Osteoblast (primary cell): ENCODE results near the gene GRB7. TPM values are rescaled to one million over a fixed set of nuclear protein-coding genes. Genes with fewer than 3 reads are reported as not detected.

ENCODE experiments used
- DNase-seq: peaks from one replicate; pipeline ENCODE4 v3.0.0; 2011; ENCODE audit warnings: low spot score, mixed read lengths; ENCODE audit not compliant: insufficient read length; ENCODE audit errors: missing footprints
- H2AFZ ChIP-seq: 2 replicates; pipeline ENCODE4 v1.6.0; 2011; ENCODE audit warnings: mild to moderate bottlenecking, low read length
- H3K27ac ChIP-seq: 2 replicates; pipeline ENCODE4 v1.5.1; 2011; ENCODE audit warnings: mild to moderate bottlenecking, low read depth, low read length, moderate library complexity
- H3K27me3 ChIP-seq: 2 replicates; pipeline ENCODE4 v1.6.0; 2012; ENCODE audit warnings: mild to moderate bottlenecking, control low read depth, inconsistent platforms, low read length, moderate library complexity; ENCODE audit not compliant: insufficient read depth
- H3K36me3 ChIP-seq: 2 replicates; pipeline ENCODE4 v1.5.1; 2011; ENCODE audit warnings: mild to moderate bottlenecking, low read length, control low read depth, moderate library complexity; ENCODE audit not compliant: insufficient read depth
- H3K4me1 ChIP-seq: 2 replicates; pipeline ENCODE4 v1.5.1; 2011; ENCODE audit warnings: mild to moderate bottlenecking, low read length, control low read depth, moderate library complexity; ENCODE audit not compliant: insufficient read depth
- H3K4me2 ChIP-seq: 2 replicates; pipeline ENCODE4 v1.6.0; 2011; ENCODE audit warnings: mild to moderate bottlenecking, low read length; ENCODE audit not compliant: insufficient read depth
- H3K4me3 ChIP-seq: fragments of 200-600 bp; sonication (generic); 3 replicates; pipeline ENCODE4 v1.5.1; 2012; ENCODE audit warnings: mild to moderate bottlenecking, low read length, inconsistent platforms; ENCODE audit not compliant: insufficient read depth
- H3K79me2 ChIP-seq: 2 replicates; pipeline ENCODE4 v1.6.0; 2012; ENCODE audit warnings: mild to moderate bottlenecking, low read length, control low read depth, inconsistent platforms; ENCODE audit not compliant: insufficient read depth
- H3K9me3 ChIP-seq: 2 replicates; pipeline ENCODE4 v1.5.1; 2011; ENCODE audit warnings: low read depth, low read length, control low read depth
- H4K20me1 ChIP-seq: 2 replicates; pipeline ENCODE4 v1.6.0; 2012; ENCODE audit warnings: mild to moderate bottlenecking, low read length, control low read depth; ENCODE audit not compliant: insufficient read depth
- total RNA-seq: library from RNA; depleted of rRNA; stranded (reverse); fragments of >200 nt; gene quantifications from 2 replicates; pipeline ENCODE4 v1.2.3, GENCODE V29; 2012
- TF ChIP-seq, protein P1 (sequence below): IDR thresholded peaks from 2 replicates; pipeline ENCODE4 v1.5.1; 2011; ENCODE audit warnings: mild to moderate bottlenecking, low read depth, low read length, moderate library complexity; ENCODE audit errors: extremely low read depth

Gene GRB7
- total RNA-seq, 1 donor: under 0.01 TPM

DNA sequence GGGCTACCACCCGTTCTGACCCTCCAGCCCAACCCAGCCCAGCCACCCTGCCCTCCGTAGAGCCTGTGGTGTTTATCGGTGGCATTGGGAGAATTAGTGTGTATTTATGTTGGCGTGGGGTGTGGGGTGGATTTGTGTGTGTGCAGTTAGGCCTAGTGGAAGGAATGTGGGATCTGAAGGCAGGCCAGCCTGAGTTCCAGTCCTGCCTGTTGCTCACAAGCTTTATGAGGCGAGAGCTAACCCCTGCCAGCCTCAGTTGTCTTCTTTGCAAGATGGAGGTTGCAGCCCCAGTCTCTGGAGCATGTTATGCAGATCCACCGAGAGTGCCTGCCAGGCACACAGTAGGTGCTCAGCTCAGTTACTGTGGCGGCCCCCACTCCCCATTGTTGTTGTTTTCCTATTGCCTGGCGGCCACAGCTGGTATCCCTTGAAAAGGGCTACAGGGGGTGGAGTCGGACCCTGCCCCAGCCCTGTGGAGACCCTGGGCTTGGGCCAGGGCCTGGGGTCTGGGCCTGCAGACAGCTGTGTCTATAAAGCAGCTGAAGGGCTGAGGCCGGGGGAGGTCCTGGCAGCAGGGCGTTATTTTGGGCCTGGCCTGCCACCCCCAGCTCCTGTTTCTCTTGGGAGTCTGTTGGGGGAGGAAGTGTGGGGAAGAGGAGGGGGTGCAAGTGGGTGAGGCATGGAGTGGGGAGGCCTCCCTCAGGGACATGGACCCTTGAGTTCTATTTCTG is 32.8 kb upstream of the GRB7 start:
- Histone ChIP-seq H2AFZ (no peak overlapping the region), H3K4me2 (no peak overlapping the region), H3K4me3 (no peak overlapping the region), H4K20me1 (peaks cover 48% of the 10 kb centered on the region), H3K79me2 (peaks cover 63% of the 10 kb centered on the region), H3K4me1 (peaks cover 13% of the 10 kb centered on the region), H3K9me3 (no peaks in the 10 kb centered on the region), H3K36me3 (peaks cover 24% of the 10 kb centered on the region), H3K27ac (no peak overlapping the region), H3K27me3 (no peaks in the 10 kb centered on the region)
- peak; percentile 95 for DNase-seq
- TF ChIP-seq, protein P1, sequence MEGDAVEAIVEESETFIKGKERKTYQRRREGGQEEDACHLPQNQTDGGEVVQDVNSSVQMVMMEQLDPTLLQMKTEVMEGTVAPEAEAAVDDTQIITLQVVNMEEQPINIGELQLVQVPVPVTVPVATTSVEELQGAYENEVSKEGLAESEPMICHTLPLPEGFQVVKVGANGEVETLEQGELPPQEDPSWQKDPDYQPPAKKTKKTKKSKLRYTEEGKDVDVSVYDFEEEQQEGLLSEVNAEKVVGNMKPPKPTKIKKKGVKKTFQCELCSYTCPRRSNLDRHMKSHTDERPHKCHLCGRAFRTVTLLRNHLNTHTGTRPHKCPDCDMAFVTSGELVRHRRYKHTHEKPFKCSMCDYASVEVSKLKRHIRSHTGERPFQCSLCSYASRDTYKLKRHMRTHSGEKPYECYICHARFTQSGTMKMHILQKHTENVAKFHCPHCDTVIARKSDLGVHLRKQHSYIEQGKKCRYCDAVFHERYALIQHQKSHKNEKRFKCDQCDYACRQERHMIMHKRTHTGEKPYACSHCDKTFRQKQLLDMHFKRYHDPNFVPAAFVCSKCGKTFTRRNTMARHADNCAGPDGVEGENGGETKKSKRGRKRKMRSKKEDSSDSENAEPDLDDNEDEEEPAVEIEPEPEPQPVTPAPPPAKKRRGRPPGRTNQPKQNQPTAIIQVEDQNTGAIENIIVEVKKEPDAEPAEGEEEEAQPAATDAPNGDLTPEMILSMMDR: peak; percentile 53

DNA sequence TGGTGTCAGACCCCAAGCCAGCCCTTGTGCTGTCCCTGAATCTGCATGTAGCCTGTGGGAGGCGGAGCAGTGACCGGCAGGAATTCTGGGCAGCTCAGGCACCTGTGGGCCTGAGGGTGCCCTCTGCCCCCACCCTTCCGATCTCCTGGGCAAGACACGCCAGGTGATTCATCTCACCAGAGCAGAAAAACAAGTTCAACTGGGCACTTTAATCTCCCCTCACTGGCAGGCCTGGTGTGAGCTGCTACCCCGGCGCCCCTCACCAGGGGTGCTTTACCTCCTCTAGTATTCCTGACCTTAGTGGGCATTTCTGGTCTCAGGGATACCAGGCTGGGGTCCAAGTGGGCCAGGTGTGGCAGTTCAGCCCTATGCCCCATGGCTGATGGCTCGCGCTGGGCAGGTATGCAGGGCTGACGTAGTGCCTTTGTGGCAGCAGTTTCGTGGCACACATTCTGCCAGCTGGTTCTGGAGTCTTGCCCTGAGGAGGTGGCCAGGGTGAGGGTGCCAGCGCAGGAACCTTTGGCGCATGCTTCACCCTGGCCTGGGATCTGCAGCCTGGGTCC is 31.9 kb upstream of the GRB7 start:
- DNase-seq: peak; percentile 47
- Histone ChIP-seq H2AFZ (no peak overlapping the region), H3K4me2 (no peak overlapping the region), H3K27me3 (no peaks in the 10 kb centered on the region), H3K27ac (no peak overlapping the region), H4K20me1 (peaks cover 48% of the 10 kb centered on the region), H3K79me2 (peaks cover 56% of the 10 kb centered on the region), H3K9me3 (no peaks in the 10 kb centered on the region), H3K4me1 (peaks cover 13% of the 10 kb centered on the region), H3K4me3 (no peak overlapping the region), H3K36me3 (peaks cover 33% of the 10 kb centered on the region)
- TF ChIP-seq, protein P1: no peak

DNA sequence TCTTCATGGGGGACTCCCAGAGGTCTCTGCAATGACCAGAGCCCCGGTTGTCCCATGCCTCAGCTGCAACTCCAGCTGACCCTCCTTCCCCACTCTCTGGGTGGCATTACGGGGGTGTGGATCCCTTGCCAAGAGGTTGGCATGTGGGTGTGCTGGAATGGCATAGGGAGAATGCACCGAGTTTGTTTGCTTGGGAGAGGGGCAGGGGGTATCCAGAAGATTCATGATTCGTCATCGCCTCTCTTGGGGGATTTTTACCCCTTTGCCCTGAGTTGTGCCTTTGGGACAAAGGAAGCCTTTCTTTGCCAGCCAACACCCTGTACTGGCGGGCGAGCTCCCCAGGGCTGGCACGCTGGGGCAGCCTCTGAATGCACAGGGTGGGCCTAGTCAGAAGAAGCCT is 31.4 kb upstream of the GRB7 start:
- peaks cover 9% of the 10 kb centered on the region for H3K4me1 ChIP-seq
- DNase-seq: no peak
- H3K4me3 ChIP-seq: no peak overlapping the region
- H3K27me3 ChIP-seq: no peaks in the 10 kb centered on the region
- peaks cover 43% of the 10 kb centered on the region for H4K20me1 ChIP-seq
- H3K79me2 ChIP-seq: peaks cover 51% of the 10 kb centered on the region
- no peak overlapping the region for H3K4me2 ChIP-seq
- TF ChIP-seq, protein P1: no peak
- H3K27ac ChIP-seq: no peak overlapping the region
- no peak overlapping the region for H2AFZ ChIP-seq
- no peaks in the 10 kb centered on the region for H3K9me3 ChIP-seq
- H3K36me3 ChIP-seq: peaks cover 33% of the 10 kb centered on the region

DNA sequence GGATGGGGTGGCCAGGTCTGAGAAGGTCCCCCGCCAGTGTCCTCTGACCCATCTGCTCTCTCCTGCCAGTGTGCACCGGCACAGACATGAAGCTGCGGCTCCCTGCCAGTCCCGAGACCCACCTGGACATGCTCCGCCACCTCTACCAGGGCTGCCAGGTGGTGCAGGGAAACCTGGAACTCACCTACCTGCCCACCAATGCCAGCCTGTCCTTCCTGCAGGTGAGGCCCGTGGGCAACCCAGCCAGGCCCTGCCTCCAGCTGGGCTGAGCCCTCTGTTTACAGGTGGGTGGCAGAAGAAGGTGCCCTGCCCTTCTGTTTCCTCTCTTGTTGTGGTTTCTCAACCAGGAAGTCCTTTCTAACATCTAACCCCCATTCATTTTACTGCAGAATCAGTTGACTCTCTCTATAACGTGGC is 30.8 kb upstream of the GRB7 start:
- Histone ChIP-seq H2AFZ (no peak overlapping the region), H3K36me3 (peaks cover 33% of the 10 kb centered on the region), H3K79me2 (peaks cover 46% of the 10 kb centered on the region), H3K9me3 (no peaks in the 10 kb centered on the region), H3K4me1 (peaks cover 6% of the 10 kb centered on the region), H3K27me3 (no peaks in the 10 kb centered on the region), H3K4me3 (no peak overlapping the region), H4K20me1 (peaks cover 40% of the 10 kb centered on the region), H3K4me2 (no peak overlapping the region), H3K27ac (no peak overlapping the region)
- peak; percentile 17 for DNase-seq
- TF ChIP-seq, protein P1: no peak
